Suprapubic skin (tissue), 4 donors: ENCODE measurements around the gene MAP3K4.

ENCODE experiments used
- CTCF ChIP-seq, 2 donors: fragments of 200-600 bp in 1 of 2; fragments of 450-650 bp in 1 of 2; sonication (generic) in 1 of 2; IDR thresholded peaks; one replicate each; pipeline ENCODE4 v1.5.1; 2016 to 2019; ENCODE audit warnings: antibody characterized with exemption in 2 of 2, mild to moderate bottlenecking in 1 of 2, moderate library complexity in 1 of 2
- POLR2A ChIP-seq, 2 donors: fragments of 450-650 bp; IDR thresholded peaks; one replicate each; pipeline ENCODE4 v1.6.1; 2017; ENCODE audit warnings: antibody characterized with exemption in 2 of 2, mild to moderate bottlenecking in 2 of 2, moderate library complexity in 2 of 2
- POLR2AphosphoS5 ChIP-seq, 3 donors: sonication (generic); formaldehyde crosslinking; IDR thresholded peaks; one replicate each; pipeline ENCODE4 v1.6.1; 2017; ENCODE audit warnings: antibody characterized with exemption in 3 of 3

GRCh38 chr6:161142957-161143296 lies 151.4 kb downstream of the MAP3K4 start:
- TF ChIP-seq POLR2AphosphoS5 (IDR thresholded peaks at IDR 0.05) (no peak), POLR2A (IDR thresholded peaks at IDR 0.05) (no peak), CTCF (IDR thresholded peaks at IDR 0.05) (no peak)
